NCI-H510A treated with DMSO at 0.1 percent for 48 hours (cell line): Measurements from ENCODE around the gene SRD5A3.
"Not testable (repeated sequence)": the region's sequence is repeated elsewhere in the genome, so short reads cannot be mapped to it uniquely, and the experiment has no call there.

Source experiments
- DNase-seq: peaks from one replicate; lab custom pipeline; 2025; lab: John Stamatoyannopoulos, UW

SRD5A3 gene

DNA sequence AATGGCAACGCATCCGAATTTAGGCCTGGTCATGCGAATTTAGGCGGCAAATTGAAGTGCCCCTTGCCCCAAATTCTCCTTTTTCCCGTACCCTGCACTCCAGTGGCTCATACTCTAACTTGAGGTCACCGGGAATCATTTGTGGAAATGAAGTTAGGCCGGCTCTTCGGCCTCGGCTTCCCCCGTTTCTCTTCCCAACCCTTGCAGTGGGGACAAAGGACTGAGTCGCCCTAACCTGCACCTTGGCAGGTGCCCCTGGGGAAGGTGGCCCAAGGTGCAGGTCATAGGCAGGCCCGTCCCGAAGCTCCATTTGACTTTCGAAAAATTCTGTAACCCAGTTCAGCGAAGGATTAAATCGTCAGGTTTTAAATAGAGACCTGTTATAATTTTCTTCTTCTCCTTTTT is 811 bp downstream of the SRD5A3 start:
- no peak for DNase-seq

DNA sequence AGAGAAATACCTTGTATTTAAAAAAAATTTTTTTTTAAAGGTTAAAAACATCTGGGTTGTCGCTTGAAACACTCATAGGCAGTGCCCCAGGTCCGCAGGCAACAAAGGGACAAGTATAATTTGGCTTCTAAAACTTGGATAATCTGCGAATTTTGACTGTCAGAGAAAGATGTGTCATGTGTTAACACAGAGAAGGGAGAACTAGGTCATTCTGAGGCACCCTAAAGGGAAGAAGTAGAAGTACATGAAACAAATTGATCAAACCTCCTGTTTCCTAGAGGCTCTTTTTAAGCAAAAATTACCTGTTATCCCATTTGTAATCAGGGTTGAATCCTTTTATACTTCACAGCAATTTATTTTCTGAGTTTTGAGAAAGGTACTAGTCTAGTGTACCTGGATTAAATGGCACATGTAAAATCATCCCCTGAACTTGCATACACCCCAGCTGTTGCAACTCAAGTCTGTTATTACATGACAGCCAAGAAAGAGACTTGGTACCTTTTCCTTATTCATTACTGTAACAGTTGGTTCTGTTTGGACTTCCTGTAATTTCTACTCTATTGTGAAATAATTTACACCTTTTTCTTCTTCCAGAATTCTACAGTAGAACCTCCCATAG is 1.7 kb downstream of the SRD5A3 start:
- DNase-seq = no peak

DNA sequence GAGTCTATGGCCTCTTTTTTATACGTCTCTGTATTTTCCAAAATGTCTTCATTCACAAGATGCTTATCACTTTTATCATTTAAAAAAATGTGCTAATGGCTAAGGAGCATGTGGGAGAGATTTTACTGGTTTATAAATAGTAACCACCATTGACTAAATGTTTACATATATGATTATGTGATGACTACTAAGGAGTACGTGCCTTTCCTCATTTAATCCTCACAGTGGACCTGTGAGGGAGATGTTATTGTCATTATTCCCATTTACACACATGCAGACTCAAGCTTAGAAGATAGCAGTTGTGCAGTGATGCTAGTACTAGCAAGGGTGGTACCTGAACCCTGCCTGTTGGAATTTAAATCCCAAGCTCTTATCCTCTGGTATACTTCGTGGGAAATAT is 2.4 kb downstream of the SRD5A3 start:
- DNase-seq = no peak

DNA sequence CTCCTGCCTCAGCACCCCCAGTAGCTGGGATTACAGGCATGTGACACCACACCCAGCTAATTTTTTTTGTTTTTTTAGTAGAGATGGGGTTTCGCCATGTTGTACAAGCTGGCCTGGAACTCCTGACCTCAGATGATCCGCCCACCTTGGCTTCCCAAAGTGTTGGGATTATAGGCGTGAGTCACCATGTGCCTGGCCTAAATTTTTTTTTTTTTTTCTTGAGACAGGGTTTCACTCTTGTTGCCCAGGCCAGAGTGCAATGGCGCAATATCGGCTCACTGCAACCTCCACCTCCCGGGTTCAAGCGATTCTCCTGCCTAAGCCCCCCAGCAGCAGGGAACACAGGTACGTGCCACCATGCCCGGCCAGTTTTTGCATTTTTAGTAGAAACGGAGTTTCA is 4.8 kb downstream of the SRD5A3 start:
- not testable (repeated sequence) for DNase-seq

DNA sequence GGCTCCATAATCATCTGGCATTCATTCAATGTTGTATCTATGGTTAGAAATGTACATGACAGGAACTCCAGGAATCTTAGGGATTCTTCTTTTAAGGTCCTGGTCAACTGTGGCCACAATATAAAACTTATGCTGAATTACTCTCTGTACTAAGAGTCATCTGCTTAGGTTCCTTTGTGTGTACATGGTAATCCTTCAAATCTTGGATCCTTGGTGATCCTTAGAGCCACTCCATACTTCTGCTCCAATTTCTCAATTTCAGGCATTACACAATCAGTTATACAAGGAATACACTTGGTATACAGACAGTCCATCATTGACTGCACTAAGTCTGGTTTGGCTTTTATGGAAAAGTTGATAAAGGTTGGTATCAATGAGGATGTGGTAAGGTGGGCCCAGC is 5.8 kb downstream of the SRD5A3 start:
- no peak for DNase-seq

DNA sequence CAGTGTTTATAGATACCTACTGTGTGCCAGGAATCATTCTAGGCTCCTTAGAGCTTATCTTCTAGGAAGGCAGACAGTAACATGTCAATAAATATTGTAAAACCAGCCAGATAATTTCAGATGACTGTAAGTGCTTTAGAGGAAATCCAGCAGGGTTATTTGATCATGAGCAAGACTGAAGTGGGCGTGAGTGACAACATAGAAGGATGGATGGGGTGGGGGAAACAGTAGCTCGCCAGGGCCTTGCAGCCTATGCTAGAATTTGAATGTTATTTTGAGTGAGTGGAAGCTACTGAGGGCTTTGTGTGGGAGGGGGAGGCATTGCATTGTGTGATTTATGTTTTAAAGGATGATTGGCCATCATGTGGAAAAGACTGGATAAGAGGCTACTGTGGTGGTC is 6.7 kb downstream of the SRD5A3 start:
- DNase-seq = no peak

DNA sequence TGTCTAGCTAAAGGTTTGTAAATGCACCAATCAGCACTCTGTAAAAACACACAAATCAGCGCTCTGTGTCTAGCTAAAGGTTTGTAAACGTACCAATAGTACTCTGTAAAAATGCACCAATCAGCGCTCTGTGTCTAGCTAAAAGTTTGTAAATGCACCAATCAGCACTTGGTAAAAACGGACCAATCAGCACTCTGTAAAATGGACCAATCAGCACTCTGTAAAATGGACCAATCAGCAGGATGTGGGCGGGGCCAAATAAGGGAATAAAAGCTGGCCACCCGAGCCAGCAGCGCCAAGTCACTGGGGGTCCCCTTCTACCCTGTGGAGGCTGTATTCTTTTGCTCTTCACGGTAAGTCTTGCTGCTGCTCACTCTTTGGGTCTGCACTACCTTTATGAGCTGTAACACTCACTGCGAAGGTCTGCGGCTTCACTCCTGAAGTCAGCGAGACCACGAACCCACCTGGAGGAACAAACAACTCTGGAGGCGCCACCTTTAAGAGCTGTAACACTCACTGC is 7.2 kb downstream of the SRD5A3 start:
- not testable (repeated sequence) for DNase-seq

DNA sequence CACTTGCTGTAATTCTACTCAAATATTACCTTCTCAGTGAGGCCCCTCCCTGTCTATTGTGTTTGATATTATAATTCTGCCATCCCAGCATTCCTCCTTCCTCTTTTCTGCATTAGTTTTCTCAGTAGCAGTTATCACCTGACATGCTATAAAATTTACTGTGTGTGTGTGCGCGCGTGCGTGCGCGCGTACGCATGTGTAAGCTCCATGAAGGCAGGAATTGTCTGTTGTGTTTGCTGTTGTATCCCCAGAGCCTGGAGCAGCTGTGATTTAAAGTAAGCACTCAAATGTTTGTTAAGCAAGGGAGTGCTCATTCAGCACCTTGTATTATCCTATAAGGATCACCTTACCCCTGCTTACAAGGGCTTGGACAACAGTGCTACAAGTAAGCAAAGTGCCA is 8.6 kb downstream of the SRD5A3 start:
- no peak for DNase-seq

DNA sequence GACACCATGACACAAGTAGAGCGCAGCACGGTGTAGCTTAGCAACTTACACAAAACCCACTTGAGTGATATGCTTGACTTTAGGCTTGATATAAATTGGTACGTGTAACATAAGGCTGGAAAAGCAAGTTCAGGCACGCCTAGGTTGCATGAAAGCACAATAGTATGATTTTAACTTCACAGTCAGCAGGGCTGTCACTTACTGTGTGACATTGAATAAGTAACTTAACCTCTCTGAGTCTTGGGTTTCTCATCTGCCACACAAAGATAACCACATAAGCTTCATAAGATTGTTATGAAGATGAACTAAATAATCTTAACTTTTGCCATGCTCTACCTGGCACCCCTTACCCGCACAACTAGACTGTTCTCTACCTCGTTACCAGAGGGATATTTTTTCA is 9.5 kb downstream of the SRD5A3 start:
- DNase-seq = peak; percentile 75

DNA sequence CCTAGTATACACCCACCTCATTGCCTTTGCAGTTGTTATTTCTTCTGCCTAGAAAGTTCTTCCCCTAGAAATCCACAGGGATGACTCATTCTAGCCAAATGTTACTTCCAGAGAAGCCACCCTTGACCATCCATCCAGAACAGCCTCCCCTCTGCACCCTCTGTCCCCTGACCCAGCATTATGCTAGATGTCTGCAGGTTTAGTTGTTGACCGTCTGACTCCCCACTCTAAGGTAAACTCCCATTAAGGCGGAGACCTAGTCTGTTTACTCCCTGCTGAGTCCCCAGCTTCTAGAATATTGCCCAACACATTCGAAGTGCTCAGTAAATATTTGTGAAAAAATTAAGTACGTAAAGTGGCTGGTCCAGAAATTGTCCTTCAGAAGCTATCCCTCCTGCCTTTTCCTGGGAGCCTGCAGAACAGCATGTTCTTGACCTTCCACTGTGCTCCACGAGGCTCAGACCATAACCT is 11.0 kb downstream of the SRD5A3 start:
- peak; percentile 84 for DNase-seq

DNA sequence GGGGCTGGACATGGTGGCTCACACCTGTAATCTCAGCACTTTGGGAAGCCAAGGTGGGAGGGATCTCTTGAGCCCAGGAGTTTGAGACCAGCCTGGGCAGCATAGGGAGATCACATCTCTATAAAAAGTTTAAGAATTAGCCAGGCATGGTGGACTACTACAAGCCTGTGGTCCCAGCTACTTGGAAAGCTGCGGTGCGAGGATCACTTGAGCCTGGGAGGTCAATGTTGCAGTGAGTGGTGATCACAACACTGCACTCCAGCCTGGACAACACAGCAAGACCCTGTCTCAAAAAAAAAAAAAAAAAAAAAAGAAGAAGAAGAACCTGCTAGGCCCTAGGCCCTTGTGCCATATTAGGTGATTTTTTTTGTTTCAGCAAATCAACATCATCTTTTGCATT is 12.2 kb downstream of the SRD5A3 start:
- no peak for DNase-seq

DNA sequence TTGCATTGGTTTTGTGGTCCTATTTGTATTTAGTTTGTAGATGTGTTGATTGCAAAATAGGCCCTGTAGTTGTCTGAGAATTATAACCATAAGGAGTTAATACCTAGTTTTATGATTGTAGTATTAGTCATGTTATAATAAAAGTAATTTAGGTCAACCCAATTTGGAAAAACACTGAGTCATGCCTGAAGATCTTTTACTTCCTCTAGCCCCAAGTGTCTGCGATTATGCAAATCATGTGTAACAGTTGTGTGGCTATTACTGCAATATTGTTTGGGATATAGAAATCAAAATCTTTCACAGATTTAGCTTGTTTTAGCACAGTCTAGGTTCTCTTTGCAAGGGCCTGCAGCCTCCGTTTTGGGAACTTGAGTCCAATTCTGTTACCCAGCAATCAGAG is 12.6 kb downstream of the SRD5A3 start:
- no peak for DNase-seq

DNA sequence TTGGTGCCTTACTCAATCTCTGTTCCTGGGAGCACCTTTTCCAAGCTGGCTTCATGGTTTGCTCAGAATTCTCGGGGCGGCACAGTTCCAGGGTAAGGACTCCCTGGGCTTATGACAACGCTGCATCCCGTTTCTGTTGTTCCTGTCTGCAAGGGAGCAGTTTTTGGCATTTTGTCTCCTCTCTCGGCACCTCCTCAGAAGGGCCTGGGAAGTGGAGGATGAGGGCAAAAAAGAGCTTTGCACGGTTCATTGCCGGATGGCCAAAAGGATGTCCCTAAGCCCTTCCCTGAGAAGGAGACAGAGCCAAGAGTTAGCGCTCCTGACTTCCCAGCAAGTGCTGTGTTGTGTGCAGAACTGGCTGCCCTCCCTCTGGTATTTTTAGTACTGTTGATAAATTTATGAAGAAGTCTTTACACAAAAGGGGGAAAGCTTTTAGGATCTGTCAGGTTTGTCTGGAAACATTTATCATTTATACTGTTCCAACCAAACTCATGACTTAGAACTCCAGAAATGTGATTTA is 13.4 kb downstream of the SRD5A3 start:
- DNase-seq = no peak

DNA sequence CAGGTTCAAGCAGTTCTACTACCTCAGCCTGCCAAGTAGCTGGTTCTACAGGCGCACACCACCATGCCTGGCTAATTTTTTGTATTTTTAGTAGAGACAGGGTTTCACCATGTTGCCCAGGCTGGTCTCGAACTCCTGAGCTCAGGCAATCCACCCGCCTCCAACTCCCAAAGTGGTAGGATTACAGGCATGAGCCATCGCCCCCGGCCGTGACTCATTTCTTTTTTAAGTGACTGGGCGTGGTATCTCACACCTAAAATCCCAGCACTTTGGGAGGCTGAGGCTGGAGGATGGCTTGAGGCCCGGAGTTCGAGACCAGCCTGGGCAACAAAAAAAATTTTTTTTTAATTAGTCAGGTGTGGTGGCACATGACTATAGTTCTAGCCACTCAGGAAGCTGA is 16.9 kb downstream of the SRD5A3 start:
- DNase-seq = not testable (repeated sequence)

DNA sequence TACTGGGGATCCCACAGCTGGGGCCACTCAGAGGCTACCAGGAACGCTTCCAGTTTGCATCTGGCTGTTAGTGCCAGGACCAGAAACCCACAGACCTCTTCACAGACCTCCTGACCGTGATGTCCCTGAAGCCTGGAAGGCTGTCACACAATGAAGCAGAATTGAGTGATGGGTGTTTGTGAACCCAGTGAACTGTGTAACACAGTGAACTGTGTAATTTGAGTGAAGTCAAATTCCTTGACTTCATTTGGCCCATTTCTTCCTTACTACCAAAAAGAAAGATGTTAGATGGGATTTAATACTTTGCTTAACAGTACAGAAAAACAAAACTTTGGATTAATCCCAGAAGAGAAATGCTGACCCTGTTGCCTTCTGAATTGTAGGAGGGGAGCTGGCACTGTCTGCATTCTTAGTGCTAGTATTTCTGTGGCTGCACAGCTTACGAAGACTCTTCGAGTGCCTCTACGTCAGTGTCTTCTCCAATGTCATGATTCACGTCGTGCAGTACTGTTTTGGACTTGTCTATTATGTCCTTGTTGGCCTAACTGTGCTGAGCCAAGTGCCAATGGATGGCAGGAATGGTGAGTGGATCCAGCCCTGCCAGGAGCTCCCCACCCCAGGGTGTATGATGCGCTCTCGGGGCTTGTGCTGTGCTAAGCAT is 17.8 kb downstream of the SRD5A3 start:
- DNase-seq = no peak

DNA sequence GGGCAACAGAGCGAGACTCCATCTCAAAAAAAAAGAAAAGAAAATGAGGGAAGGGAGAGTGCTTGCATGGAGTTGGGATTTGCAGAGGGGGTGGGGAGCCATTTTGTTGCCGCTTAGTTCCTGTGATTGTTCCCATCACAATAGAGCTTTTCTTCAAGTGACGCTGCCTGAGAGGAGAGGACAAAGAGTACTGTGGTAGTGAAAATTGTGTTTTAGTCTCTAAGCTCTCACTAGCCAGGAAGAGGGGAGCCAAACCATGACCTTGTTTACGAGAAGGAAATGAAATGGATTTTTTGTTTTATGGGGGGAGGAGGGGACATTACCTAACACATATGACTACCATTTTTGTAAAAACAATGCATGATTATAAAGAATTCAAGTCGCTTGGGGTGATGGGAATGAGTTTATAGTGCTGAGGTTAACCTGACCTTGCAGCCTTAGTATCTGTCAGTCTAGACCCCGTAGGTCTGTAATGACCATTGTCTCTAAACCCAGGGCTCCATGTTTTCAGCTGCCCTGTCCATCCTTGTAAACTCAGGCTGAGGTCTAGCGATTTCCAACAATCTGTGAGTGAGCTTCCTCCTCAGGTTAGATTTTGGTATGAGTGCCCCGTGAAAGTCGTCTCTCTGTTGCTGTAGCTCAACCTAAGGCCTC is 18.8 kb downstream of the SRD5A3 start:
- DNase-seq = no peak

DNA sequence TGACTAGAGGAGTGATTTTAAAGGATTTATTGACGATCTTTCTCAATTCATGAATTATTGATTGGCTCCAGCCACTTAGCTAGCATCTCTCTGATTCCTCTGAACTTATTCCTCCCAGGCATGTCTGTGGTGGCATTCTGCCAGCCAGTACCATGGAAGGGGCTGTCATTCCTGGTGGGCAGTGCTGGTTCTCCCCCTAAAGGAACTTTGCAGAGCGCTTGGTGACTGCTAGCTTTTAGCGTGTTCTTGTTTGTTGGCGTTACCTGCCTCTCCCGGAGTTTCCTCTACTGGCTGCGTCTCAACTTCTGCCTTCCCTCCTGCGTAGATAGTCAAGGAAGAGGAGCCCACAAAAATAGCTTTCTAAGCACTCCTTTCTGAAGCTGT is 19.3 kb downstream of the SRD5A3 start:
- no peak for DNase-seq

DNA sequence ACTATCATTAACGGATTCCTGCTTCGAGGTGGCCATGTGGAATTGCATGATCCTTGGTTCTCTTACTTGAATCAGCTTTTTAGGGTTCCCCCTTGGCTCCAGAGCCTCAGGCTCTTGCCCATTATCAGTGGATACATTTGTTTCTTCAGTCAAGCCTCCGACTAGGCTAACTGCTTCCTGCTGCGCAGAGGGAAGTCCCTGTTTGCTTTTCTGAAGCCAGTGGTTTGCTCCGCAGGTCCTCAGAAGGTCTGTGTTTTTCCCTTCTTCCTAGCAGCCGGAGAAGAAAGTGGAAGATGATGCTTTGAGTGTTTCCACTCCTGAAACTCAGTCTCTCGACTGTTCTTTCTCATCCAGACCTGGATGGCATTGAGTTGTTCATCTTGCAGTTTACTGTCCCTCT is 20.6 kb downstream of the SRD5A3 start:
- no peak for DNase-seq

DNA sequence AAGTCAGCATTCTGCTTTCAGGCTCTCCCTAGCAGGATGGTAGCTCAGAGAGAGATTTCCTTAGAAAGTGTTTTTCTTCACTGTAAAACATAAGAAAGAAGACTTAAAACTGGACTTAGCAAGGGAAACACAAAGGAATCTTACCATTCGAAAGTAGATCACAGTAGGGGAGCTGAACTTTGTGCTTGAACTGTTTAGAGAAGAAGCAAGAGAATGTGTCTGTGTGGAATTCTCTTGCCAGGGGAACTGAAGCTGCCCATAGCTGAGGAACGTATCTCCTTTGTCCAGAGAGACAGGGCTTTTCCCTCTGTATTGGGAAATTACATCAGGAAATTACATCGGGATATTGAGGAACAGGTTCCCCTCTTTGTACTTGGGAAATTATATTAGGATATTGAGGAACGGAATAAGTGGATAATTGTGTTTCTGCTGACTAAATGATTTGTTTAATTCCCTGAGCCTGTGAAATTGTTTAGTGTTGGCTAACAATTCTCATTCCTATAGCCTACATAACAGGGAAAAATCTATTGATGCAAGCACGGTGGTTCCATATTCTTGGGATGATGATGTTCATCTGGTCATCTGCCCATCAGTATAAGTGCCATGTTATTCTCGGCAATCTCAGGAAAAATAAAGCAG is 21.2 kb downstream of the SRD5A3 start:
- DNase-seq = no peak

DNA sequence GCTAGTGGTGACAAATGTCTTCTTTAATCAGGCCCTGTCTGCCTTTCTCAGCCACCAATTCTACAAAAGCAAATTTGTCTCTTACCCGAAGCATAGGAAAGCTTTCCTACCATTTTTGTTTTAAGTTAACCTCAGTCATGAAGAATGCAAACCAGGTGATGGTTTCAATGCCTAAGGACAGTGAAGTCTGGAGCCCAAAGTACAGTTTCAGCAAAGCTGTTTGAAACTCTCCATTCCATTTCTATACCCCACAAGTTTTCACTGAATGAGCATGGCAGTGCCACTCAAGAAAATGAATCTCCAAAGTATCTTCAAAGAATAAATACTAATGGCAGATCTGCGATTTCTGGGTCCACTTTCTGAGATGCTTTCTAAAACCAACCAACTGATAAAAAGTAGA is 23.9 kb downstream of the SRD5A3 start:
- no peak for DNase-seq

DNA sequence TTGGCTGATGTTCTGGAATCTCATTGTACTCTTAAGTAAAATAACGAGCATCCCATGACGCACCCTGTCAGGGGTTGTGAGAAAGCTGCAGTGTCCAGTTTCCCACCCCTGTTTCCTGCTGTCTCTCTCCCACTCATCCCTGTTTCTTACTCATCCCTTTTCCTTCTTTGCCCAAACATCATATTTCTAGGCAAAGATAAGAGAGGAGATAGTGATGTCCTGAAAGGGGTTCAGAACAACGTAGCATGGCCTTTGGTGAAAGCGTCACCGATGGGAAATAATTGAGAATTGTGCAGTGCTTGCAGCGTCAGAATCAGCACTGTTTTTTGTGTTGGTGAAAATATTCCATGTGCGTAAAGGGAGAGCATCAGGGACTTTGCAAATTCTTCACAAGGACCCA is 26.2 kb downstream of the SRD5A3 start:
- DNase-seq = no peak

DNA sequence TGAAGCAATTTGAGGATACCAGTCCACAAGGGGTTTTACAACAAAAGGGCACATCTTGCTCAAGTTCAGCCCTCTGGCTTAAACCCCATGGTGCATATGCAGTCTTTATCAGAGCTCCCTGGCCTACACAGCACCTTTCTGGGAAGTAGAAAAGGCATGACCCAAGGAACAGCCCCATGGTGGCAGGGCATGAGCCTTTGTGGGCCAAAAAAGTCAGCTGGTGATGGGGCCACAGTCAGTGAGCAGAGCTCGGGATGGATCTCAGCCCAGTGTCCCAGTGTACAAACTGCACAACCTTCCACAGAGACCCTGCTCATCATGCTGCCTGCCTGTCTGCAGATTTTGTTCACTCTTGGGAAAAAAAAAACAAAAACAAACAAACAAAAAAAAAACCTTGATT is 27.4 kb downstream of the SRD5A3 start:
- DNase-seq = no peak

DNA sequence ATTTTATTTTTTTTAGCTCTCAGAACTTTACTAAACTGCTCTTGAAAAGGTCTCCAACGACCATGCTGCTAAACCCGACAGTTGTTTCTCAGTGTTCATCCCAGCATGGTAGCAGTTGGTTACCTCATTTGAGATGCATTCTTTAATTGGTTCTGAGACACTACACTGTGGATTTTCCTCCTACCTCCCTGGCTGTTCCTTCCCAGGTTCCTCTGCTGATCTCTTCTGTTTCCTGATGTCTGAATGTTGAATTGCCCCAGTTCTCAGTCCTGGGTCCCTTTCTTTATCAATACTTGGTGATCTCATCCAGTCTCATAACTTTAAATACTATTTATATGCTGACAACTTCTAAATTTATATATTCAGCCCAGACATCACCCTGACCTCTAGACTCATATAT is 30.7 kb downstream of the SRD5A3 start:
- no peak for DNase-seq
